SK-N-SH (cell line): ENCODE measurements around the gene ZNF627. TPM values are rescaled to one million over a fixed set of nuclear protein-coding genes. Genes with fewer than 3 reads are reported as not detected.

Experiments
- CTCF ChIA-PET: fragments of 300-600, 350-600 bp; formaldehyde crosslinking; extraction: SDS; loops from one replicate; lab custom pipeline; 2021; lab: Yijun Ruan, JAX
- POLR2A ChIA-PET: fragments of 350-600 bp; sonication (Branson Sonifier 250); formaldehyde crosslinking; extraction: SDS; loops from one replicate; lab custom pipeline; 2020; ENCODE audit warnings: antibody characterized with exemption, inconsistent platforms; lab: Yijun Ruan, JAX
- DNase-seq: peaks from one replicate; pipeline ENCODE4 v3.0.0; 2012
- H2AFZ ChIP-seq: fragments of 200-600 bp; sonication (generic); 2 replicates; pipeline ENCODE4 v1.8.1; 2016; ENCODE audit warnings: antibody characterized with exemption, mild to moderate bottlenecking, low read depth
- H3F3A ChIP-seq: fragments of 200-600 bp; sonication (generic); replicated peaks from 2 replicates; pipeline ENCODE3; 2016; ENCODE audit warnings: antibody characterized with exemption, mild to moderate bottlenecking; ENCODE audit not compliant: insufficient read depth
- H3K27ac ChIP-seq, 2 experiments: fragments of 200-500 bp in 1 of 2; fragments of 200-600 bp in 1 of 2; sonication (Bioruptor generic) in 1 of 2; sonication (generic), shearing (Covaris generic) in 1 of 2; 2 replicates each; pipeline versions ENCODE4 v1.5.1 to v1.6.1; 2014 to 2016; ENCODE audit warnings: low read depth in 2 of 2, inconsistent platforms in 1 of 2, low read length in 1 of 2, mild to moderate bottlenecking in 1 of 2, mixed read lengths in 1 of 2
- H3K27me3 ChIP-seq: fragments of 200-600 bp; sonication (generic), shearing (Covaris generic); 2 replicates; pipeline ENCODE4 v1.6.1; 2016; ENCODE audit warnings: mixed run types; ENCODE audit not compliant: insufficient read depth
- H3K36me3 ChIP-seq, 2 experiments: fragments of 200-500 bp in 1 of 2; fragments of 200-600 bp in 1 of 2; sonication (Bioruptor generic) in 1 of 2; sonication (generic) in 1 of 2; replicated peaks in 1 of 2; 2 replicates each; pipeline versions ENCODE3 to v1.5.1; 2014 to 2016; ENCODE audit warnings: low read length in 1 of 2, mild to moderate bottlenecking in 1 of 2; ENCODE audit not compliant: insufficient read depth in 2 of 2, control insufficient read depth in 1 of 2
- H3K4me1 ChIP-seq, 2 experiments: fragments of 200-500 bp in 1 of 2; fragments of 200-600 bp in 1 of 2; sonication (Bioruptor generic) in 1 of 2; sonication (generic), shearing (Covaris generic) in 1 of 2; 2 replicates each; pipeline versions ENCODE4 v1.5.1 to v1.6.1; 2014 to 2016; ENCODE audit warnings: low read depth in 1 of 2, low read length in 1 of 2, mixed run types in 1 of 2; ENCODE audit not compliant: insufficient read depth in 2 of 2, control insufficient read depth in 1 of 2
- H3K4me2 ChIP-seq: fragments of 200-600 bp; sonication (generic), shearing (Covaris generic); 2 replicates; pipeline ENCODE4 v1.6.1; 2017; ENCODE audit warnings: mixed run types
- H3K4me3 ChIP-seq, 2 experiments: fragments of 200-500 bp in 1 of 2; fragments of 200-600 bp in 1 of 2; sonication (Bioruptor generic) in 1 of 2; sonication (generic), shearing (Covaris generic) in 1 of 2; 2 replicates each; pipeline versions ENCODE4 v1.5.1 to v1.8.1; 2014 to 2016; ENCODE audit warnings: low read depth in 2 of 2, inconsistent platforms in 1 of 2, low read length in 1 of 2, mild to moderate bottlenecking in 1 of 2, mixed read lengths in 1 of 2, moderate library complexity in 1 of 2
- H3K79me2 ChIP-seq: fragments of 200-600 bp; sonication (generic); 2 replicates; pipeline ENCODE4 v1.8.1; 2017; ENCODE audit warnings: mild to moderate bottlenecking; ENCODE audit not compliant: insufficient read depth
- H3K9ac ChIP-seq: fragments of 200-600 bp; sonication (generic); 2 replicates; pipeline ENCODE4 v1.6.1; 2017; ENCODE audit warnings: mixed run types
- H3K9me2 ChIP-seq: fragments of 200-600 bp; sonication (generic); 2 replicates; pipeline ENCODE4 v1.6.1; 2017; ENCODE audit warnings: mixed run types
- H3K9me3 ChIP-seq: fragments of 200-600 bp; sonication (generic); 2 replicates; pipeline ENCODE4 v1.6.1; 2017; ENCODE audit warnings: mixed run types, mild to moderate bottlenecking, moderate library complexity
- H4K20me1 ChIP-seq: fragments of 200-600 bp; sonication (generic); 2 replicates; pipeline ENCODE4 v1.6.1; 2017; ENCODE audit warnings: mild to moderate bottlenecking, mixed run types; ENCODE audit not compliant: insufficient read depth
- ELF1 ChIP-seq: IDR thresholded peaks from 2 replicates; pipeline ENCODE4 v1.4.0; 2012
- EP300 ChIP-seq, 2 experiments: IDR thresholded peaks; 2 replicates each; pipeline versions ENCODE4 v1.4.0 to v1.6.1; 2012; ENCODE audit warnings: borderline replicate concordance in 1 of 2, low read depth in 1 of 2, low read length in 1 of 2
- EZH2phosphoT487 ChIP-seq: fragments of 200-600 bp; sonication (generic); IDR thresholded peaks from 2 replicates; pipeline ENCODE4 v1.6.1; 2017; ENCODE audit warnings: low read depth, mixed run types, mild to moderate bottlenecking, antibody characterized with exemption, moderate library complexity, borderline replicate concordance
- FOXM1 ChIP-seq: IDR thresholded peaks from 2 replicates; pipeline ENCODE4 v1.4.0; 2012; ENCODE audit warnings: low read depth, mild to moderate bottlenecking
- GABPA ChIP-seq: IDR thresholded peaks from 2 replicates; pipeline ENCODE4 v1.4.0; 2012; ENCODE audit warnings: low read depth, mild to moderate bottlenecking
- NFIC ChIP-seq: IDR thresholded peaks from 2 replicates; pipeline ENCODE4 v1.4.0; 2012; ENCODE audit warnings: borderline replicate concordance
- RAD21 ChIP-seq: IDR thresholded peaks from 2 replicates; pipeline ENCODE4 v1.6.1; 2012; ENCODE audit warnings: mild to moderate bottlenecking, low read length
- RCOR1 ChIP-seq: fragments of 150-350 bp; IDR thresholded peaks from 2 replicates; pipeline ENCODE4 v1.6.1; 2017; ENCODE audit warnings: antibody characterized with exemption, low read length
- RFX5 ChIP-seq: IDR thresholded peaks from 2 replicates; pipeline ENCODE4 v1.6.1; 2012; ENCODE audit warnings: mild to moderate bottlenecking, improper control_type of control experiment, low read length
- RXRA ChIP-seq: IDR thresholded peaks from 2 replicates; pipeline ENCODE4 v1.4.0; 2012; ENCODE audit warnings: low read depth, mild to moderate bottlenecking, borderline replicate concordance
- TCF12 ChIP-seq: IDR thresholded peaks from 2 replicates; pipeline ENCODE4 v1.4.0; 2012
- TEAD4 ChIP-seq: IDR thresholded peaks from 2 replicates; pipeline ENCODE4 v1.4.0; 2012; ENCODE audit warnings: mild to moderate bottlenecking, borderline replicate concordance; ENCODE audit not compliant: insufficient read depth
- WGBS: methylation state at CpG from one replicate; pipeline ENCODE4 v1.1.6; 2017; ENCODE audit warnings: low lambda C conversion rate; 5-methylcytosine and 5-hydroxymethylcytosine counted together
- polyA plus RNA-seq, 3 experiments: library from polyadenylated mRNA; depleted of rRNA; stranded (reverse); fragments of >200 nt; gene quantifications; 2 replicates each; pipeline ENCODE4 v1.2.3, GENCODE V29; 2012
- TF ChIP-seq, protein P1 (sequence below): IDR thresholded peaks from 2 replicates; pipeline ENCODE4 v1.4.0; 2012; ENCODE audit warnings: low read depth
- TF ChIP-seq, protein P2 (sequence below): IDR thresholded peaks from 2 replicates; pipeline ENCODE4 v1.4.0; 2012; ENCODE audit warnings: low read depth, borderline replicate concordance
- TF ChIP-seq, protein P3 (sequence below): IDR thresholded peaks from 2 replicates; pipeline ENCODE4 v1.4.0; 2012; ENCODE audit warnings: low read depth, borderline replicate concordance

The ZNF627 gene
- polyA plus RNA-seq, 1 of the 3 experiments (the other 2 are of a cell fraction) = 5.8 TPM

GRCh38 chr19:11652492-11652891 lies 55.2 kb downstream of the ZNF627 start:
- H3K4me1 ChIP-seq = no peaks in the 10 kb centered on the region
- ChIA-PET CTCF (no interaction called here), POLR2A (no interaction called here)
- 0 out of 2 replicates have a peak, but pooled peaks cover 7% of the 10 kb centered on the region for H3K79me2 ChIP-seq
- no peak overlapping the region for H3K27ac ChIP-seq
- no peaks in the 10 kb centered on the region for H3F3A ChIP-seq
- H4K20me1 ChIP-seq = no peaks in the 10 kb centered on the region
- H3K36me3 ChIP-seq = peaks cover 9 to 39% of the 10 kb centered on the region in 2 experiments
- TF ChIP-seq TEAD4 = no peak
- no peak for TF ChIP-seq NFIC
- TF ChIP-seq RFX5 = no peak
- TF ChIP-seq, all 33 proteins: peak for 0
- no peak overlapping the region for H3K9ac ChIP-seq
- no peak overlapping the region for H2AFZ ChIP-seq
- H3K27me3 ChIP-seq = no peaks in the 10 kb centered on the region
- H3K9me2 ChIP-seq = no peaks in the 10 kb centered on the region
- H3K9me3 ChIP-seq = peaks cover 24% of the 10 kb centered on the region; the same call in 1 of the 2 replicates
- H3K4me3 ChIP-seq = no peak overlapping the region
- H3K4me2 ChIP-seq = no peak overlapping the region
- no peak for DNase-seq
- 88% methylated on average over 6 of the region's 6 CpGs for WGBS

DNA sequence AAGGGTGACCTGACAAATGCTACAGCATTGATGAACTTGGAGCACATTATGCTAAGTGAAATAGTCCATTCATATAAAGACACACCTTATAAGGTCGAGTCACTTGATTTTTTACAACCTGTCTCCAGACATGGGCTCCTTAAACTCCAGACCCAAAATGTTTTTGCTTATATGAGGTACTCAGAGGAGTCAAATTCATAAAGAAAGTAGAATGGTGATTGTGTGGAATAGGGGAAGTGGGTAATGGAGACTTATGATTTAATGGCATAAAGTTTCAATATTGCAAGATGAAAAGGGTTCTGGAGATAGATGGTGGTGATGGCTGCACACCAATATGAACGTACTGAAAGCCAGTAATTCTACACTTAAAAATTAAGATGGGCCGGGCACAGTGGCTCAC lies 59.3 kb downstream of the ZNF627 start:
- Histone ChIP-seq H3K9me3 (peaks cover 15% of the 10 kb centered on the region; the same call in 1 of the 2 replicates), H3K9me2 (no peaks in the 10 kb centered on the region), H3F3A (no peaks in the 10 kb centered on the region), H3K4me3 (no peak overlapping the region), H3K9ac (no peak overlapping the region), H4K20me1 (no peaks in the 10 kb centered on the region), H3K79me2 (no peaks in the 10 kb centered on the region), H3K4me2 (no peak overlapping the region), H3K27me3 (no peaks in the 10 kb centered on the region), H3K27ac (no peak overlapping the region), H3K36me3 (peaks cover 6 to 26% of the 10 kb centered on the region in 2 experiments), H3K4me1 (no peaks in the 10 kb centered on the region), H2AFZ (no peak overlapping the region)
- POLR2A ChIA-PET = no interaction called here
- 91% methylated on average over 3 of the region's 3 CpGs for WGBS
- DNase-seq = no peak
- TF ChIP-seq, protein P1, sequence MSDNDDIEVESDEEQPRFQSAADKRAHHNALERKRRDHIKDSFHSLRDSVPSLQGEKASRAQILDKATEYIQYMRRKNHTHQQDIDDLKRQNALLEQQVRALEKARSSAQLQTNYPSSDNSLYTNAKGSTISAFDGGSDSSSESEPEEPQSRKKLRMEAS = no peak
- TF ChIP-seq NFIC = no peak
- no peak for TF ChIP-seq RXRA
- TF ChIP-seq EZH2phosphoT487 = no peak
- no peak for TF ChIP-seq RCOR1
- TF ChIP-seq EP300 (IDR thresholded peaks at IDR 0.05; ENCODE audit: borderline replicate concordance in 1 of 2, low read depth in 1 of 2, low read length in 1 of 2) = no peak
- TF ChIP-seq, protein P2, sequence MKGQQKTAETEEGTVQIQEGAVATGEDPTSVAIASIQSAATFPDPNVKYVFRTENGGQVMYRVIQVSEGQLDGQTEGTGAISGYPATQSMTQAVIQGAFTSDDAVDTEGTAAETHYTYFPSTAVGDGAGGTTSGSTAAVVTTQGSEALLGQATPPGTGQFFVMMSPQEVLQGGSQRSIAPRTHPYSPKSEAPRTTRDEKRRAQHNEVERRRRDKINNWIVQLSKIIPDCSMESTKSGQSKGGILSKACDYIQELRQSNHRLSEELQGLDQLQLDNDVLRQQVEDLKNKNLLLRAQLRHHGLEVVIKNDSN = no peak
- TF ChIP-seq, protein P3, sequence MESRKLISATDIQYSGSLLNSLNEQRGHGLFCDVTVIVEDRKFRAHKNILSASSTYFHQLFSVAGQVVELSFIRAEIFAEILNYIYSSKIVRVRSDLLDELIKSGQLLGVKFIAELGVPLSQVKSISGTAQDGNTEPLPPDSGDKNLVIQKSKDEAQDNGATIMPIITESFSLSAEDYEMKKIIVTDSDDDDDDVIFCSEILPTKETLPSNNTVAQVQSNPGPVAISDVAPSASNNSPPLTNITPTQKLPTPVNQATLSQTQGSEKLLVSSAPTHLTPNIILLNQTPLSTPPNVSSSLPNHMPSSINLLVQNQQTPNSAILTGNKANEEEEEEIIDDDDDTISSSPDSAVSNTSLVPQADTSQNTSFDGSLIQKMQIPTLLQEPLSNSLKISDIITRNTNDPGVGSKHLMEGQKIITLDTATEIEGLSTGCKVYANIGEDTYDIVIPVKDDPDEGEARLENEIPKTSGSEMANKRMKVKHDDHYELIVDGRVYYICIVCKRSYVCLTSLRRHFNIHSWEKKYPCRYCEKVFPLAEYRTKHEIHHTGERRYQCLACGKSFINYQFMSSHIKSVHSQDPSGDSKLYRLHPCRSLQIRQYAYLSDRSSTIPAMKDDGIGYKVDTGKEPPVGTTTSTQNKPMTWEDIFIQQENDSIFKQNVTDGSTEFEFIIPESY = no peak
- TF ChIP-seq GABPA = no peak
- no peak for TF ChIP-seq ELF1
- no peak for TF ChIP-seq FOXM1
- TF ChIP-seq TCF12 = no peak
- no peak for TF ChIP-seq RAD21
- CTCF ChIA-PET = no interaction called here
